Measurements from ENCODE around the gene ARID1B.

DNA sequence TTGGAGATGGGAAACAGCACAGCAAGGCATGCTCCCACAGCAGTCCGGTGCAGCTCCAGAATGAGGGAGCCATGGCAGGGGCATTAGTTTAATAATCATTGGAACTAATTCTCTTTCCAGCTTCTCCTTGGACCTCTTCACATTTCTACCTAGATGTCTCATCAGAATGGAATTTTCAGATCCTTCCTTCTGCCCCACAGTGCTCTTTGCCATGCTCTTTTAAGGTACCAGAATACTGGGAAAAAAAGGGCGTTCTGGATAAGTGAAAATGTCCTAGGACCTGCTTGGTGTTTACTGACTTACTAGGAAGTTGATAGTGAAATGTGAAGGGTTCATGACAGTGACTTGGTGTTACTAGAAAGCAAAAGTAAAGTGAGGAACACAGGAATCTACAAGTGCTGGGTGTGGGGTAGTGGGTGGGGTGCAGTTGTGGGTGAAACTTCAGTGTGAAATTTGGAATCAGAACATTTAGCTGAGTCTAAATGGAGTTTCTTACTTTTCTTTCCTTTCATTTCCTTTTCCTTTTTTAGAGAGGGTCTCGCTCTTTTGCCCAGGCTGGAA is 207.1 kb downstream of the ARID1B start:
- TF ChIP-seq, protein P1, sequence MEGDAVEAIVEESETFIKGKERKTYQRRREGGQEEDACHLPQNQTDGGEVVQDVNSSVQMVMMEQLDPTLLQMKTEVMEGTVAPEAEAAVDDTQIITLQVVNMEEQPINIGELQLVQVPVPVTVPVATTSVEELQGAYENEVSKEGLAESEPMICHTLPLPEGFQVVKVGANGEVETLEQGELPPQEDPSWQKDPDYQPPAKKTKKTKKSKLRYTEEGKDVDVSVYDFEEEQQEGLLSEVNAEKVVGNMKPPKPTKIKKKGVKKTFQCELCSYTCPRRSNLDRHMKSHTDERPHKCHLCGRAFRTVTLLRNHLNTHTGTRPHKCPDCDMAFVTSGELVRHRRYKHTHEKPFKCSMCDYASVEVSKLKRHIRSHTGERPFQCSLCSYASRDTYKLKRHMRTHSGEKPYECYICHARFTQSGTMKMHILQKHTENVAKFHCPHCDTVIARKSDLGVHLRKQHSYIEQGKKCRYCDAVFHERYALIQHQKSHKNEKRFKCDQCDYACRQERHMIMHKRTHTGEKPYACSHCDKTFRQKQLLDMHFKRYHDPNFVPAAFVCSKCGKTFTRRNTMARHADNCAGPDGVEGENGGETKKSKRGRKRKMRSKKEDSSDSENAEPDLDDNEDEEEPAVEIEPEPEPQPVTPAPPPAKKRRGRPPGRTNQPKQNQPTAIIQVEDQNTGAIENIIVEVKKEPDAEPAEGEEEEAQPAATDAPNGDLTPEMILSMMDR (IDR thresholded peaks at IDR 0.05), result no peak
- TF ChIP-seq EZH2 (IDR thresholded peaks at IDR 0.05; ENCODE audit: borderline replicate concordance, insufficient read depth, low read depth, low read length, poor library complexity, severe bottlenecking), result no peak
